ENCODE measurements around the gene HAND1. TPM values are rescaled to one million over a fixed set of nuclear protein-coding genes. Genes with fewer than 3 reads are reported as not detected.

Gene HAND1
- total and polyA plus RNA-seq, 2 donors (not counting 1 experiment from before 2014, with no cell fraction given), result not detected

DNA sequence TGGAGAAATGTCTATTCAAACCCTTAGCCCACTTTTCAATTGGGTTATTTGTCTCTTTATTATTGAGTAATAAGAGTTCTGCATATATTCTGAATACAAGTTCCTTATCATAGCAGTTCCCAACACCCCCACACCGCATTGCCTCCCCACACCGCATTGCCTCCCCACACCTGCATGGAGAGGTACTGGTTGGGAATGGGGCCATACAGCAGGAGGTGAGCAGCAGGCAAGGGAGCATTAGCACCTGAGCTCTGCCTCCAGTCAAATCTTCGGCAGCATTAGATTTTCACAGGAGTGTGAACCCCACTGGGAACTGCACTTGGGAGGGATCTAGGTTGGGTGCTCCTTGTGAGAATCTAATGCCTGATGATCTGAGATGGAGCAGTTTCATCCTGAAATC is 42.8 kb downstream of the HAND1 start:
- TF ChIP-seq EZH2 (IDR thresholded peaks at IDR 0.05; ENCODE audit: borderline replicate concordance, insufficient read depth, low read depth, low read length, poor library complexity, severe bottlenecking), result no peak
- TF ChIP-seq, protein P1, sequence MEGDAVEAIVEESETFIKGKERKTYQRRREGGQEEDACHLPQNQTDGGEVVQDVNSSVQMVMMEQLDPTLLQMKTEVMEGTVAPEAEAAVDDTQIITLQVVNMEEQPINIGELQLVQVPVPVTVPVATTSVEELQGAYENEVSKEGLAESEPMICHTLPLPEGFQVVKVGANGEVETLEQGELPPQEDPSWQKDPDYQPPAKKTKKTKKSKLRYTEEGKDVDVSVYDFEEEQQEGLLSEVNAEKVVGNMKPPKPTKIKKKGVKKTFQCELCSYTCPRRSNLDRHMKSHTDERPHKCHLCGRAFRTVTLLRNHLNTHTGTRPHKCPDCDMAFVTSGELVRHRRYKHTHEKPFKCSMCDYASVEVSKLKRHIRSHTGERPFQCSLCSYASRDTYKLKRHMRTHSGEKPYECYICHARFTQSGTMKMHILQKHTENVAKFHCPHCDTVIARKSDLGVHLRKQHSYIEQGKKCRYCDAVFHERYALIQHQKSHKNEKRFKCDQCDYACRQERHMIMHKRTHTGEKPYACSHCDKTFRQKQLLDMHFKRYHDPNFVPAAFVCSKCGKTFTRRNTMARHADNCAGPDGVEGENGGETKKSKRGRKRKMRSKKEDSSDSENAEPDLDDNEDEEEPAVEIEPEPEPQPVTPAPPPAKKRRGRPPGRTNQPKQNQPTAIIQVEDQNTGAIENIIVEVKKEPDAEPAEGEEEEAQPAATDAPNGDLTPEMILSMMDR (IDR thresholded peaks at IDR 0.05), result no peak
- intact Hi-C loops (cut with micrococcal nuclease), result no loop called here
- Mint-ChIP-seq H3K27ac (no peak overlapping the region), H3K9me3 (ENCODE audit: insufficient read depth) (no peaks in the 10 kb centered on the region), H3K27me3 (no peaks in the 10 kb centered on the region), H3K4me1 (no peaks in the 10 kb centered on the region), H3K4me3 (no peak overlapping the region)
- Histone ChIP-seq H3K79me2 (ENCODE audit: control insufficient read depth, insufficient read depth, low read length) (no peaks in the 10 kb centered on the region), H3K27ac (ENCODE audit: low read length in 2 of 2) (no peak overlapping the region), H3K9me3 (ENCODE audit: control extremely low read depth in 1 of 3, control insufficient read depth in 2 of 3, insufficient read depth in 1 of 3, low read length in 2 of 3) (no peaks in the 10 kb centered on the region), H3K4me3 (ENCODE audit: control extremely low read depth in 1 of 5, extremely low read depth in 1 of 5, insufficient read depth in 1 of 5, low read depth in 2 of 5, low read length in 4 of 5) (no peak overlapping the region), H2AFZ (ENCODE audit: insufficient read depth, low read depth, low read length, poor library complexity, severe bottlenecking) (no peak overlapping the region), H3K36me3 (replicated peaks in 1 of 2; ENCODE audit: control extremely low read depth in 1 of 2, control insufficient read depth in 1 of 2, extremely low read depth in 1 of 2, insufficient read depth in 2 of 2, low read length in 1 of 2) (peaks cover 2 to 39% of the 10 kb centered on the region in 2 experiments), H3K9ac (ENCODE audit: low read length) (no peak overlapping the region), H3K27me3 (replicated peaks in 1 of 4; ENCODE audit: control extremely low read depth in 1 of 4, control insufficient read depth in 3 of 4, insufficient read depth in 4 of 4, low read length in 3 of 4) (no peaks in the 10 kb centered on the region), H4K20me1 (ENCODE audit: control insufficient read depth, insufficient read depth, low read length, poor library complexity, severe bottlenecking) (no peaks in the 10 kb centered on the region), H3K4me1 (ENCODE audit: control insufficient read depth in 2 of 2, insufficient read depth in 2 of 2, low read length in 2 of 2) (no peaks in the 10 kb centered on the region), H3K4me2 (replicated peaks; ENCODE audit: low read depth, low read length, poor library complexity, severe bottlenecking) (no peak overlapping the region)
- WGBS (ENCODE audit: insufficient coverage), result no CpG with 5 or more reads among the region's 3 CpGs
- no peak for ATAC-seq (ENCODE audit: low read depth)
- CTCF ChIA-PET, result no interaction called here
- no peak for DNase-seq
- POLR2A ChIA-PET, result no interaction called here

- no peaks in the 10 kb centered on the region for H3K4me1 Mint-ChIP-seq
- Histone ChIP-seq H3K27ac (ENCODE audit: low read length in 2 of 2) (no peak overlapping the region), H3K4me1 (ENCODE audit: control insufficient read depth in 2 of 2, insufficient read depth in 2 of 2, low read length in 2 of 2) (no peaks in the 10 kb centered on the region), H3K9me3 (ENCODE audit: control extremely low read depth in 1 of 3, control insufficient read depth in 2 of 3, insufficient read depth in 1 of 3, low read length in 2 of 3) (no peaks in the 10 kb centered on the region), H3K79me2 (ENCODE audit: control insufficient read depth, insufficient read depth, low read length) (peaks cover 3% of the 10 kb centered on the region), H3K4me2 (replicated peaks; ENCODE audit: low read depth, low read length, poor library complexity, severe bottlenecking) (no peak overlapping the region), H2AFZ (ENCODE audit: insufficient read depth, low read depth, low read length, poor library complexity, severe bottlenecking) (no peak overlapping the region), H3K36me3 (replicated peaks in 1 of 2; ENCODE audit: control extremely low read depth in 1 of 2, control insufficient read depth in 1 of 2, extremely low read depth in 1 of 2, insufficient read depth in 2 of 2, low read length in 1 of 2) (peaks cover 2 to 17% of the 10 kb centered on the region in 2 experiments), H3K4me3 (ENCODE audit: control extremely low read depth in 1 of 5, extremely low read depth in 1 of 5, insufficient read depth in 1 of 5, low read depth in 2 of 5, low read length in 4 of 5) (no peak overlapping the region), H4K20me1 (ENCODE audit: control insufficient read depth, insufficient read depth, low read length, poor library complexity, severe bottlenecking) (no peaks in the 10 kb centered on the region), H3K9ac (ENCODE audit: low read length) (no peak overlapping the region), H3K27me3 (replicated peaks in 1 of 4; ENCODE audit: control extremely low read depth in 1 of 4, control insufficient read depth in 3 of 4, insufficient read depth in 4 of 4, low read length in 3 of 4) (no peaks in the 10 kb centered on the region)
- ChIA-PET CTCF (interaction anchor here (1.1 to 1.6 kb wide), 4 partner anchors 9 to 359 kb away, joined by 3 to 4 read pairs (median 3); no protein-coding TSS in a partner anchor), POLR2A (no interaction called here)
- ATAC-seq (ENCODE audit: low read depth) (no peak), DNase-seq (no peak)
- no peak overlapping the region for H3K27ac Mint-ChIP-seq
- H3K9me3 Mint-ChIP-seq (ENCODE audit: insufficient read depth), result peaks cover 4% of the 10 kb centered on the region
- no peak overlapping the region for H3K4me3 Mint-ChIP-seq
- no peaks in the 10 kb centered on the region for H3K27me3 Mint-ChIP-seq
- intact Hi-C loops (cut with micrococcal nuclease), result no loop called here
- WGBS (ENCODE audit: insufficient coverage), result 100% methylated on average over 4 of the region's 4 CpGs
- no peak for TF ChIP-seq EZH2 (IDR thresholded peaks at IDR 0.05; ENCODE audit: borderline replicate concordance, insufficient read depth, low read depth, low read length, poor library complexity, severe bottlenecking)
- TF ChIP-seq, protein P1 (IDR thresholded peaks at IDR 0.05), result no peak
These were observed 46.9 kb downstream of the HAND1 start for GRCh38 chr5:154430961-154431630.
